HG03097 (cell line): ENCODE results near the gene KDM4C.
"Not testable (repeated sequence)": the region's sequence is repeated elsewhere in the genome, so short reads cannot be mapped to it uniquely, and the experiment has no call there.

Experiments used
- ATAC-seq: cut with Tn5 transposase; IDR thresholded peaks from one replicate; pipeline ENCODE4 v1.9.1; 2021; ENCODE audit not compliant: unreplicated experiment, low FRiP score

Gene KDM4C

GRCh38 chr9:6794936-6795335, 37.2 kb downstream of the KDM4C start:
- no peak for ATAC-seq

GRCh38 chr9:6802926-6803325, 45.2 kb downstream of the KDM4C start:
- ATAC-seq, result no peak

- no peak for ATAC-seq
Measured at GRCh38 chr9:6805532-6805931, 47.8 kb downstream of the KDM4C start.

- ATAC-seq, result not testable (repeated sequence)
Measured at GRCh38 chr9:6806318-6806717, 48.5 kb downstream of the KDM4C start.

- not testable (repeated sequence) for ATAC-seq
Measured at GRCh38 chr9:6807669-6808068, 49.9 kb downstream of the KDM4C start.

GRCh38 chr9:6811436-6811835, 53.7 kb downstream of the KDM4C start:
- ATAC-seq, result no peak

GRCh38 chr9:6816581-6816980, 58.8 kb downstream of the KDM4C start:
- ATAC-seq, result no peak

GRCh38 chr9:6818292-6818922, 60.6 kb downstream of the KDM4C start:
- no peak for ATAC-seq

- no peak for ATAC-seq
Measured at GRCh38 chr9:6819112-6819511, 61.3 kb downstream of the KDM4C start.

- no peak for ATAC-seq
Measured at GRCh38 chr9:6819529-6819928, 61.8 kb downstream of the KDM4C start.

- no peak for ATAC-seq
Measured at GRCh38 chr9:6822696-6823095, 64.9 kb downstream of the KDM4C start.

- ATAC-seq, result no peak
Measured at GRCh38 chr9:6827439-6828145, 69.8 kb downstream of the KDM4C start.

- ATAC-seq, result no peak
Measured at GRCh38 chr9:6829027-6829426, 71.3 kb downstream of the KDM4C start.

GRCh38 chr9:6829536-6829935, 71.8 kb downstream of the KDM4C start:
- no peak for ATAC-seq

GRCh38 chr9:6833518-6834192, 75.9 kb downstream of the KDM4C start:
- ATAC-seq, result no peak

GRCh38 chr9:6834306-6834705, 76.5 kb downstream of the KDM4C start:
- ATAC-seq, result no peak

GRCh38 chr9:6838158-6838557, 80.4 kb downstream of the KDM4C start:
- no peak for ATAC-seq

- no peak for ATAC-seq
Measured at GRCh38 chr9:6842584-6842947, 84.8 kb downstream of the KDM4C start.

GRCh38 chr9:6843742-6844141, 86.0 kb downstream of the KDM4C start:
- no peak for ATAC-seq

- no peak for ATAC-seq
Measured at GRCh38 chr9:6844267-6844666, 86.5 kb downstream of the KDM4C start.

- ATAC-seq, result no peak
Measured at GRCh38 chr9:6845128-6845826, 87.5 kb downstream of the KDM4C start.
